HEK293 (cell line): ENCODE measurements around the gene LMTK3.

ENCODE experiments used
- CTCF ChIA-PET: fragments of 350-600 bp; formaldehyde crosslinking; extraction: SDS; loops from one replicate; lab custom pipeline; 2021; ENCODE audit warnings: antibody characterized with exemption; lab: Yijun Ruan, JAX
- POLR2A ChIA-PET: fragments of 300-600 bp; formaldehyde crosslinking; extraction: SDS; loops from one replicate; lab custom pipeline; 2020; ENCODE audit warnings: antibody characterized with exemption, inconsistent platforms; lab: Yijun Ruan, JAX
- H3K27ac ChIP-seq: fragments of 200-500 bp; sonication (Bioruptor generic); 2 replicates; pipeline ENCODE4 v1.5.1; 2014; ENCODE audit warnings: low read depth, low read length, control low read depth, inconsistent platforms; ENCODE audit errors: extremely low read depth
- H3K36me3 ChIP-seq, 2 experiments: fragments of 200-500 bp in 1 of 2; sonication (Bioruptor generic) in 1 of 2; 1 replicate in 1 of 2; 2 replicates in 1 of 2; pipeline ENCODE4 v1.5.1; 2014 to 2017; ENCODE audit warnings: inconsistent platforms in 2 of 2, low read length in 2 of 2; ENCODE audit not compliant: control insufficient read depth in 2 of 2, insufficient read depth in 1 of 2
- H3K4me1 ChIP-seq: fragments of 200-500 bp; sonication (Bioruptor generic); 2 replicates; pipeline ENCODE4 v1.5.1; 2014; ENCODE audit warnings: mild to moderate bottlenecking, low read length, inconsistent platforms; ENCODE audit not compliant: control insufficient read depth, insufficient read depth
- H3K4me3 ChIP-seq: 2 replicates; pipeline ENCODE4 v1.5.1; 2011; ENCODE audit warnings: low read depth, mild to moderate bottlenecking, control low read depth, low read length, moderate library complexity
- H3K9me3 ChIP-seq: fragments of 200-500 bp; sonication (Bioruptor generic); 2 replicates; pipeline ENCODE4 v1.5.1; 2014; ENCODE audit warnings: low read depth, low read length, inconsistent platforms; ENCODE audit not compliant: control insufficient read depth, insufficient read depth
- IKZF3 ChIP-seq: fragments of 450-650 bp; IDR thresholded peaks from 2 replicates; pipeline ENCODE4 v1.5.0; 2018; ENCODE audit warnings: missing biosample characterization, mild to moderate bottlenecking, missing genetic modification characterization, moderate library complexity
- KLF10 ChIP-seq: fragments of 450-650 bp; IDR thresholded peaks from 2 replicates; pipeline ENCODE4 v1.5.1; 2018; ENCODE audit warnings: missing biosample characterization, mild to moderate bottlenecking, missing genetic modification characterization
- KLF8 ChIP-seq: fragments of 450-650 bp; formaldehyde crosslinking; IDR thresholded peaks from 2 replicates; pipeline ENCODE4 v1.5.1; 2016; ENCODE audit warnings: missing biosample characterization, missing genetic modification characterization
- PRDM2 ChIP-seq: fragments of 450-650 bp; formaldehyde crosslinking; IDR thresholded peaks from 2 replicates; pipeline ENCODE4 v1.5.1; 2016; ENCODE audit warnings: missing biosample characterization, missing genetic modification characterization, borderline replicate concordance
- SCRT2 ChIP-seq: fragments of 450-650 bp; formaldehyde crosslinking; IDR thresholded peaks from 2 replicates; pipeline ENCODE4 v1.5.1; 2016; ENCODE audit warnings: missing biosample characterization, missing genetic modification characterization
- ZBTB17 ChIP-seq: fragments of 450-650 bp; formaldehyde crosslinking; IDR thresholded peaks from 2 replicates; pipeline ENCODE4 v1.5.1; 2016; ENCODE audit warnings: missing biosample characterization, missing genetic modification characterization
- ZBTB44 ChIP-seq: fragments of 450-650 bp; IDR thresholded peaks from 2 replicates; pipeline ENCODE4 v1.5.1; 2018; ENCODE audit warnings: missing biosample characterization, mild to moderate bottlenecking, missing genetic modification characterization
- ZBTB7A ChIP-seq: fragments of 450-650 bp; formaldehyde crosslinking; IDR thresholded peaks from 2 replicates; pipeline ENCODE4 v1.5.1; 2016; ENCODE audit warnings: low read depth, missing biosample characterization, missing genetic modification characterization
- ZNF169 ChIP-seq: fragments of 450-650 bp; formaldehyde crosslinking; IDR thresholded peaks from 2 replicates; pipeline ENCODE4 v1.5.1; 2016; ENCODE audit warnings: missing biosample characterization, missing genetic modification characterization
- ZNF174 ChIP-seq: fragments of 450-650 bp; formaldehyde crosslinking; IDR thresholded peaks from 2 replicates; pipeline ENCODE4 v1.5.0; 2017; ENCODE audit warnings: missing biosample characterization, mild to moderate bottlenecking, missing genetic modification characterization
- ZNF248 ChIP-seq: fragments of 450-650 bp; formaldehyde crosslinking; IDR thresholded peaks from 2 replicates; pipeline ENCODE4 v1.5.1; 2017; ENCODE audit warnings: missing biosample characterization, missing genetic modification characterization
- ZNF292 ChIP-seq: fragments of 450-650 bp; formaldehyde crosslinking; IDR thresholded peaks from 2 replicates; pipeline ENCODE4 v1.5.1; 2016; ENCODE audit warnings: low read depth, missing biosample characterization, missing genetic modification characterization, borderline replicate concordance
- ZNF350 ChIP-seq: fragments of 450-650 bp; formaldehyde crosslinking; IDR thresholded peaks from 2 replicates; pipeline ENCODE4 v1.5.0; 2017; ENCODE audit warnings: missing biosample characterization, mild to moderate bottlenecking, missing genetic modification characterization
- ZNF426 ChIP-seq: fragments of 450-650 bp; formaldehyde crosslinking; IDR thresholded peaks from 2 replicates; pipeline ENCODE4 v1.5.1; 2017; ENCODE audit warnings: missing biosample characterization, missing genetic modification characterization, mild to moderate bottlenecking, inconsistent platforms, moderate library complexity
- ZNF48 ChIP-seq: fragments of 450-650 bp; formaldehyde crosslinking; IDR thresholded peaks from 2 replicates; pipeline ENCODE4 v1.5.1; 2016; ENCODE audit warnings: missing biosample characterization, missing genetic modification characterization
- ZNF510 ChIP-seq: fragments of 450-650 bp; formaldehyde crosslinking; IDR thresholded peaks from 2 replicates; pipeline ENCODE4 v1.5.1; 2018; ENCODE audit warnings: mild to moderate bottlenecking, missing genetic modification characterization, missing biosample characterization; ENCODE audit not compliant: insufficient replicate concordance
- ZNF544 ChIP-seq: fragments of 450-650 bp; formaldehyde crosslinking; IDR thresholded peaks from 2 replicates; pipeline ENCODE4 v1.5.0; 2017; ENCODE audit warnings: missing biosample characterization, missing genetic modification characterization
- ZNF654 ChIP-seq: fragments of 450-650 bp; formaldehyde crosslinking; IDR thresholded peaks from 2 replicates; pipeline ENCODE4 v1.5.1; 2016; ENCODE audit warnings: low read depth, missing biosample characterization, missing genetic modification characterization
- ZNF791 ChIP-seq: fragments of 450-650 bp; formaldehyde crosslinking; IDR thresholded peaks from 2 replicates; pipeline ENCODE4 v1.5.1; 2016; ENCODE audit warnings: missing biosample characterization, missing genetic modification characterization
- TF ChIP-seq, protein P1 (sequence below): fragments of 450-650 bp; formaldehyde crosslinking; IDR thresholded peaks from 2 replicates; pipeline ENCODE4 v1.5.1; 2017; ENCODE audit warnings: missing biosample characterization, mild to moderate bottlenecking, missing genetic modification characterization, moderate library complexity
- TF ChIP-seq, protein P2 (sequence below): fragments of 450-650 bp; formaldehyde crosslinking; IDR thresholded peaks from 2 replicates; pipeline ENCODE4 v1.5.1; 2016; ENCODE audit warnings: missing biosample characterization, missing genetic modification characterization

LMTK3 gene

DNA sequence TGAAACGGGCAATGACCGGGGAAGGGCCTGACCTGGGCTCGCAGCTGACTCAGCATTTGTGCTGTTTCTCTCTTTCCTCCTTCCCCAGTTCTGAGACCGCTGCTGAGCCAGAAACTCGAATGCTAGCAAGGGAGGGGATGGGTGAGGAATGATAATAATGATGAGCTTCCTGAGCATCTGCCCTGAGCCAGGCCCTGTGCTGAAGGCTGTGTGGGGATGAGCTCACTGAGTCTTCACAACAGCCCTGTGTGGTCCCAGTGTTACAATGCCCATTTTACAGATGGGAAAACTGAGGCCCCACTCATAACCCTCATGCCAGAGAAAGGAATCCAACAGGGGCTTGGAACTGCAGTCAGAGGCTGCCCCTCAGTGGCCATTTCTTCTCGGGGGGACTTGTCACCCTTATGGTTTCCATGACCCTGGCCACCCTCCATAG is 48.5 kb upstream of the LMTK3 start:
- TF ChIP-seq ZNF654 (tag by site-specific recombination), result no peak
- no peak for TF ChIP-seq ZBTB17
- TF ChIP-seq, protein P1, sequence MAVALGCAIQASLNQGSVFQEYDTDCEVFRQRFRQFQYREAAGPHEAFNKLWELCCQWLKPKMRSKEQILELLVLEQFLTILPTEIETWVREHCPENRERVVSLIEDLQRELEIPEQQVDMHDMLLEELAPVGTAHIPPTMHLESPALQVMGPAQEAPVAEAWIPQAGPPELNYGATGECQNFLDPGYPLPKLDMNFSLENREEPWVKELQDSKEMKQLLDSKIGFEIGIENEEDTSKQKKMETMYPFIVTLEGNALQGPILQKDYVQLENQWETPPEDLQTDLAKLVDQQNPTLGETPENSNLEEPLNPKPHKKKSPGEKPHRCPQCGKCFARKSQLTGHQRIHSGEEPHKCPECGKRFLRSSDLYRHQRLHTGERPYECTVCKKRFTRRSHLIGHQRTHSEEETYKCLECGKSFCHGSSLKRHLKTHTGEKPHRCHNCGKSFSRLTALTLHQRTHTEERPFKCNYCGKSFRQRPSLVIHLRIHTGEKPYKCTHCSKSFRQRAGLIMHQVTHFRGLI (tag by site-specific recombination), result 0 out of 2 replicates have a peak, but pooled peaks have one; percentile 16
- TF ChIP-seq ZNF169 (tag by site-specific recombination), result no peak
- TF ChIP-seq ZNF292 (tag by site-specific recombination), result no peak
- Histone ChIP-seq H3K27ac (no peak overlapping the region), H3K9me3 (no peaks in the 10 kb centered on the region), H3K36me3 (no peaks in the 10 kb centered on the region), H3K4me1 (peaks cover 2% of the 10 kb centered on the region; the same call in 1 of the 2 replicates), H3K4me3 (no peak overlapping the region)
- ChIA-PET CTCF (interaction anchor here (1.4 to 1.7 kb wide), 2 partner anchors 24 to 73 kb away, joined by 4 to 5 read pairs; no protein-coding TSS in a partner anchor), POLR2A (interaction anchor here (0.9 kb wide), 1 partner anchor 8 kb away, joined by 3 read pairs; no protein-coding TSS in a partner anchor)

GRCh38 chr19:48558018-48558684 is 46.5 kb upstream of the LMTK3 start:
- ChIA-PET CTCF (interaction anchor here (1.7 kb wide), 1 partner anchor 71 kb away, joined by 4 read pairs; no protein-coding TSS in a partner anchor), POLR2A (no interaction called here)
- Histone ChIP-seq H3K36me3 (no peaks in the 10 kb centered on the region), H3K27ac (no peak overlapping the region), H3K4me3 (no peak overlapping the region), H3K4me1 (peaks cover 3% of the 10 kb centered on the region; the same call in 1 of the 2 replicates), H3K9me3 (no peaks in the 10 kb centered on the region)
- TF ChIP-seq ZNF174 (tag by site-specific recombination), result no peak
- TF ChIP-seq KLF10, result no peak
- no peak for TF ChIP-seq ZNF544 (tag by site-specific recombination)
- TF ChIP-seq ZNF791 (tag by site-specific recombination), result no peak
- TF ChIP-seq, protein P2, sequence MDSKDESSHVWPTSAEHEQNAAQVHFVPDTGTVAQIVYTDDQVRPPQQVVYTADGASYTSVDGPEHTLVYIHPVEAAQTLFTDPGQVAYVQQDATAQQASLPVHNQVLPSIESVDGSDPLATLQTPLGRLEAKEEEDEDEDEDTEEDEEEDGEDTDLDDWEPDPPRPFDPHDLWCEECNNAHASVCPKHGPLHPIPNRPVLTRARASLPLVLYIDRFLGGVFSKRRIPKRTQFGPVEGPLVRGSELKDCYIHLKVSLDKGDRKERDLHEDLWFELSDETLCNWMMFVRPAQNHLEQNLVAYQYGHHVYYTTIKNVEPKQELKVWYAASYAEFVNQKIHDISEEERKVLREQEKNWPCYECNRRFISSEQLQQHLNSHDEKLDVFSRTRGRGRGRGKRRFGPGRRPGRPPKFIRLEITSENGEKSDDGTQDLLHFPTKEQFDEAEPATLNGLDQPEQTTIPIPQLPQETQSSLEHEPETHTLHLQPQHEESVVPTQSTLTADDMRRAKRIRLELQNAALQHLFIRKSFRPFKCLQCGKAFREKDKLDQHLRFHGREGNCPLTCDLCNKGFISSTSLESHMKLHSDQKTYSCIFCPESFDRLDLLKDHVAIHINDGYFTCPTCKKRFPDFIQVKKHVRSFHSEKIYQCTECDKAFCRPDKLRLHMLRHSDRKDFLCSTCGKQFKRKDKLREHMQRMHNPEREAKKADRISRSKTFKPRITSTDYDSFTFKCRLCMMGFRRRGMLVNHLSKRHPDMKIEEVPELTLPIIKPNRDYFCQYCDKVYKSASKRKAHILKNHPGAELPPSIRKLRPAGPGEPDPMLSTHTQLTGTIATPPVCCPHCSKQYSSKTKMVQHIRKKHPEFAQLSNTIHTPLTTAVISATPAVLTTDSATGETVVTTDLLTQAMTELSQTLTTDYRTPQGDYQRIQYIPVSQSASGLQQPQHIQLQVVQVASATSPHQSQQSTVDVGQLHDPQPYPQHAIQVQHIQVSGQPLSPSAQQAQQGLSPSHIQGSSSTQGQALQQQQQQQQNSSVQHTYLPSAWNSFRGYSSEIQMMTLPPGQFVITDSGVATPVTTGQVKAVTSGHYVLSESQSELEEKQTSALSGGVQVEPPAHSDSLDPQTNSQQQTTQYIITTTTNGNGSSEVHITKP, result no peak
- no peak for TF ChIP-seq ZNF510 (tag by site-specific recombination)
- no peak for TF ChIP-seq ZNF350 (tag by site-specific recombination)
- TF ChIP-seq KLF8 (tag by site-specific recombination), result no peak
- TF ChIP-seq ZNF426 (tag by site-specific recombination), result no peak
- 0 out of 2 replicates have a peak, but pooled peaks have one; percentile 8 for TF ChIP-seq ZBTB44 (tag by site-specific recombination)
- TF ChIP-seq ZBTB7A (tag by site-specific recombination), result no peak
- TF ChIP-seq PRDM2 (tag by site-specific recombination), result no peak
- no peak for TF ChIP-seq IKZF3 (tag by site-specific recombination)
- no peak for TF ChIP-seq ZNF48 (tag by site-specific recombination)
- no peak for TF ChIP-seq ZNF248 (tag by site-specific recombination)
- peak; percentile 85 for TF ChIP-seq SCRT2 (tag by site-specific recombination)
